Type B pancreatic cell (in vitro differentiated cells): Measurements from ENCODE around the gene EFNB3. TPM values are rescaled to one million over a fixed set of nuclear protein-coding genes. Genes with fewer than 3 reads are reported as not detected.
A peak's percentile ranks its signal among the peaks of the same experiment; 100 is the strongest.

ENCODE experiments used
- DNase-seq: peaks from one replicate; pipeline ENCODE4 v3.0.0; 2021; ENCODE audit warnings: mixed read lengths; ENCODE audit not compliant: unreplicated experiment; ENCODE audit errors: extremely low spot score
- H3K27ac Mint-ChIP-seq: 2 replicates; pipeline ENCODE4 v1.8.0; 2021; ENCODE audit warnings: mild to moderate bottlenecking, mixed read lengths
- H3K27me3 Mint-ChIP-seq: 2 replicates; pipeline ENCODE4 v1.8.0; 2021; ENCODE audit warnings: mixed read lengths
- H3K36me3 Mint-ChIP-seq: 2 replicates; pipeline ENCODE4 v1.8.0; 2021; ENCODE audit warnings: mixed read lengths
- H3K4me1 Mint-ChIP-seq: one replicate; pipeline ENCODE4 v1.8.0; 2021; ENCODE audit warnings: mixed read lengths; ENCODE audit not compliant: unreplicated experiment
- H3K4me3 Mint-ChIP-seq: 2 replicates; pipeline ENCODE4 v1.8.0; 2021; ENCODE audit warnings: mild to moderate bottlenecking, mixed read lengths
- H3K9me3 Mint-ChIP-seq: 2 replicates; pipeline ENCODE4 v1.8.0; 2021; ENCODE audit warnings: mixed read lengths
- CTCF ChIP-seq: fragments of 200-600 bp; sonication (generic); conservative IDR thresholded peaks from 2 replicates; pipeline ENCODE4 v1.5.0; 2021; ENCODE audit warnings: antibody characterized with exemption, mild to moderate bottlenecking
- long read RNA-seq: library from polyadenylated mRNA; unstranded; transcript quantifications from one replicate; pipeline ENCODE4 v2.0.0, GENCODE V29; 2020
- total RNA-seq: library from RNA; stranded (reverse); gene quantifications from 2 replicates; pipeline ENCODE4 v1.2.1, GENCODE V29; 2021; ENCODE audit warnings: low replicate concordance

Gene EFNB3, protein sequence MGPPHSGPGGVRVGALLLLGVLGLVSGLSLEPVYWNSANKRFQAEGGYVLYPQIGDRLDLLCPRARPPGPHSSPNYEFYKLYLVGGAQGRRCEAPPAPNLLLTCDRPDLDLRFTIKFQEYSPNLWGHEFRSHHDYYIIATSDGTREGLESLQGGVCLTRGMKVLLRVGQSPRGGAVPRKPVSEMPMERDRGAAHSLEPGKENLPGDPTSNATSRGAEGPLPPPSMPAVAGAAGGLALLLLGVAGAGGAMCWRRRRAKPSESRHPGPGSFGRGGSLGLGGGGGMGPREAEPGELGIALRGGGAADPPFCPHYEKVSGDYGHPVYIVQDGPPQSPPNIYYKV
- total RNA-seq = 11.4 and 79.5 TPM in 2 replicates
- long read RNA-seq, partial matches to known transcripts = 0 of 1 reads
- long read RNA-seq, other reads (novel, unspliced or antisense) = 1 of 1 reads

GRCh38 chr17:7704601-7705268 is at the start of gene EFNB3:
EFNB3 (plus strand) TSS chr17:7705202; CDS start chr17:7705599, 397 bp downstream.
- Mint-ChIP-seq H3K27ac (peak within 1 kb of the TSS; percentile 86), H3K27me3 (peaks cover 20% of the 10 kb centered on the region), H3K4me3 (peak within 1 kb of the TSS; percentile 91), H3K4me1 (peaks cover 30% of the 10 kb centered on the region), H3K36me3 (no peaks in the 10 kb centered on the region), H3K9me3 (no peaks in the 10 kb centered on the region)
- DNase-seq = no peak
- TF ChIP-seq CTCF = no peak

- peaks cover 58% of the 10 kb centered on the region for H3K27me3 Mint-ChIP-seq
Observed at GRCh38 chr17:7655541-7655840, 49.5 kb upstream of the EFNB3 start.

GRCh38 chr17:7656958-7657609 is 47.9 kb upstream of the EFNB3 start:
- Mint-ChIP-seq H3K4me3 (no peak overlapping the region), H3K9me3 (no peaks in the 10 kb centered on the region), H3K27me3 (peaks cover 46% of the 10 kb centered on the region), H3K36me3 (peaks cover 3% of the 10 kb centered on the region), H3K27ac (no peak overlapping the region), H3K4me1 (peaks cover 23% of the 10 kb centered on the region)
- DNase-seq = no peak
- TF ChIP-seq CTCF = peak; percentile 58

More at GRCh38 chr17:7655541-7655840, 49.5 kb upstream of the EFNB3 start:
- TF ChIP-seq CTCF = no peak
- no peak overlapping the region for H3K27ac Mint-ChIP-seq
- peaks cover 3% of the 10 kb centered on the region for H3K36me3 Mint-ChIP-seq
- no peaks in the 10 kb centered on the region for H3K9me3 Mint-ChIP-seq
- H3K4me1 Mint-ChIP-seq = peaks cover 25% of the 10 kb centered on the region
- DNase-seq = no peak
- no peak overlapping the region for H3K4me3 Mint-ChIP-seq

DNA sequence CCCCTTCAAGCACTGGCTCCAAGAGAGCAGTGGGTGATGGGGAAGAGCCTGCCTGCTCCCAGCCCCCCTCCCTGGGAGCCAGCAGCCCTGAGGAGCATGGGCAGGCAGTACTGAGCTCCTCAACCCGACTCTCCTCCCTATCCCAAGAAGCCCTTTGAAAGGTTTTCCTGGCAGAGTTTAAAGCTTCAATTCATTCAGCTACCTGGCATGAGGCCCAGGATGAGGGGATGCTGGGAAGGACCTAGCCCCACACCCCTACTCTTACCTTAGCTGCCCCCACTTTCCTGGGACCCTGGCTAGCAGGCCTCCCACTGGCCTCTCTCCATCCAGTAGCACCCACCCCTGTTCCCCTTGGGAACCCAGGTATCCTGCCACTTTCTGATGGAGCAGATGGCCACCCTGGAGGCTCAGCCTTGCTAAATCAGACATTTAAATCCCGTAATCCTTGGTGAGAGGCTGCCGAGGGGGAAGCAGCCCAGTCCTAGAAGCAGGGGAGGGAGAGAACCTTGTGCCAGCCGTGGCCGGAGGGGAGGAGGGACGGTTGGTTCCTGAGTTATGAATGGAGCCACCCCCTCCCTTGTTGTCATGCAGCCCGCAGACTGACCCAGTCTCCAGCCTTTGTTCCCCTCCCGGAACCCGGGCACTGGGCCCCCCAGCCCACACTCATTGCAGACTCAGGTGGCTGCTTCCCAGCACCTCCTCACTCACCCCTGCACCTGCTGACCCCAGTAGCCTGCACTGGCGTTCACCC is 37.2 kb upstream of the EFNB3 start:
- Mint-ChIP-seq H3K4me3 (no peak overlapping the region), H3K27ac (no peak overlapping the region), H3K9me3 (no peaks in the 10 kb centered on the region), H3K4me1 (no peaks in the 10 kb centered on the region), H3K27me3 (no peaks in the 10 kb centered on the region), H3K36me3 (peaks cover 13% of the 10 kb centered on the region)
- no peak for TF ChIP-seq CTCF
- DNase-seq = no peak

GRCh38 chr17:7668482-7668881 is 36.5 kb upstream of the EFNB3 start:
- H3K4me1 Mint-ChIP-seq = no peaks in the 10 kb centered on the region
- H3K27ac Mint-ChIP-seq = no peak overlapping the region
- no peak for DNase-seq
- H3K27me3 Mint-ChIP-seq = no peaks in the 10 kb centered on the region
- H3K9me3 Mint-ChIP-seq = no peaks in the 10 kb centered on the region
- peaks cover 17% of the 10 kb centered on the region for H3K36me3 Mint-ChIP-seq
- H3K4me3 Mint-ChIP-seq = no peak overlapping the region
- no peak for TF ChIP-seq CTCF
